SKM-1 treated with dmso at 0.1 percent for 144 hours (cell line): ENCODE measurements around the gene CALCB.
"Not testable (repeated sequence)": the region's sequence is repeated elsewhere in the genome, so short reads cannot be mapped to it uniquely, and the experiment has no call there.

ENCODE experiments used
- DNase-seq: peaks from one replicate; lab custom pipeline; 2025; ENCODE audit not compliant: unreplicated experiment; lab: John Stamatoyannopoulos, UW

Gene CALCB, protein sequence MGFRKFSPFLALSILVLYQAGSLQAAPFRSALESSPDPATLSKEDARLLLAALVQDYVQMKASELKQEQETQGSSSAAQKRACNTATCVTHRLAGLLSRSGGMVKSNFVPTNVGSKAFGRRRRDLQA

DNA sequence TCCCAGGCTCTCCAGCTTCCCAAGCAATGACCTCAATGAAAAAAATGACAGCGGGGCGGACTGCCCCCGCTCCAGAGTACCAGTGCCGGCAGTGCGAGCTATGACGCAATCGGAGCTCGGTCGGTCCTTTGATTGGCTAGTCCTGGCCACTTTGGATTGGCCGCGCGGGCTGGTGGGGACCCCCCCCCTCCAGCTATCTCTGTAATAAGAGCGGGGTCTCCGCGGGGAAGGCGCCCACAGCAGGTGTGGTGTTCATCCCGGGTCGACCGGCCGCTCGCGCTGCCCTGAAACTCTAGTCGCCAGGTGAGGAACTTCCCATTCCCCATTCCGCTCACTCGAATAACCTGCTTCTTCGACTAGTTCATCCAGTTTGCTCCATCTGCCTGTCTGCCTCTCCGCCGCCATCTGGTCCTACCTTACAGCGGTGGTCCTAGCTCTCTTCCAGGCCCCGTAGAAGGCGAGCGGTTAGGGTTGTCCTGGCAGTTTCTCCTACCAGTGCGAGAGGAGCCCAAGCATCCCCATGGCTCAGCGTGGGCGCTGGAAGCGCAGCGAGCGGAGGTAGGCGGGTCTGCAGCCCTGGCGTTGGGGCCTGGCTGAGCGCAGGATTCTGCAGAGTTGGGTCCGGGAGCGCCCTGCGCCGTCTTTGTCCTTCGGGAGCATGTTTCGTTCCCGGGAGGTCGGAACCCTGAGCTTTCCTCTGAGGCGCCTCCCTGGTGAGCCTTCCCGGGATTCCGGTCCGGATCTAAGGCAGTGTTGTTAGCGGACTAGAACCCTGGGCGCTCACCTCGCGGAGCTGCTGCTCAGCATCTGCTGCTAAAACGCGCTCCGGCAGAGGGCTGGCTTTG, at the start of gene CALCB:
TSS of gene CALCB (plus strand) at position 233 of the 845 bp plus-strand sequence. CDS start 1,126 bp downstream, outside the sequence.
- DNase-seq, result peak; percentile 16

DNA sequence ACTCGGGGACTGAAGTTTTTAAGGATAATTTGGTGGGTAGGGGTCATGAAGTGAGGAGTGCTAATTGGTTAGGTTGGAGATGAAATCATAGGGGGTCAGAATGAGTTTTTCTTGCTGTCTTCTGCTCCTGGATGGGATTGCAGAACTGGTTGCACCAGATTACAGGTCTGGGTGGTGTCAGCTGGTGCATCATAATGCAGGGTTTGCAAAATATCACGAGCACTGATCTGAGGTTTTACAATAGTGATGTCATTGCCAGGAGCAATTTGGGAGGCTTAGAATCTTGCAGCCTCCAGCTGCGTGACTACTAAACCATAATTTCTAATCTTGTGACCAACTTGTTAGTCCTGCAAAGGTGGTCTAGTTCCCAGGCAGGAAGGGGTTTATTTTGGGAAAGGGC, 46.4 kb upstream of the CALCB start:
- no peak for DNase-seq

DNA sequence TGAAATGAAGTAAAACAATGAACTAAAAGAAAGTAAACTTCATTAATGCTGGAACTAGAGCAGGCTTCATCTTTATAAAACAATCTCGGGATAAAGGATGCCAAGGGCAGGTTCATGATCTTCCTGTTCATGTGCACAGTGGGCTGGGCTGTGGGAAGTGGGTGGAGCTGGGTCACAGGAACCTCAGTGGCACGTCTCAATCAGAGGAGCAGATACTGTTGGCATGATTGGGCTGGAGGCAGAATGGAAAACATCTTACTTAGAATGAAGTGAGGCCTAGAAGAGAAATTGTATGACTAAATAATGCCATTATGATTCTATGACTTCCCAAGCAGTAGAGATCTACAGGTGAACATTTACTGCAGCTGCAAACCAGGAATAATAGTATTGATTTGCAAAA, 45.4 kb upstream of the CALCB start:
- DNase-seq, result no peak

DNA sequence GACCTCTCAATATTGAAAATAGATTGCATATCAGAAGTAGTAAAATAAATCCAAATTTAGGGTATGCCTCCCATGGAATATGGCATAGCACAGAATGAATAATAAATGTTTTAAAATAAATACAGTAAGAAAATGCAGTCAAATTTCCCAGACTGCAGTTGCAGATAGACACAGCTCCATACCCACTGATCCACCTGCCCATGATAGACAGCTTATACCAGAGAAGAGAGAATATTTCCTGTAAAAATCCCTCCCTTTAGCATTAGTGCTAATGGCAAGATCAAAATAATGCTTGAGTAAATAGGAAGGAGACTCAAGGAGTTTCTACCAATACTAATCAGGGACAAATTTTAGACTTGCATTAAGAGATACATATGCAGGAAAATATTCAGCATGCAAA, 45.0 kb upstream of the CALCB start:
- DNase-seq, result no peak

DNA sequence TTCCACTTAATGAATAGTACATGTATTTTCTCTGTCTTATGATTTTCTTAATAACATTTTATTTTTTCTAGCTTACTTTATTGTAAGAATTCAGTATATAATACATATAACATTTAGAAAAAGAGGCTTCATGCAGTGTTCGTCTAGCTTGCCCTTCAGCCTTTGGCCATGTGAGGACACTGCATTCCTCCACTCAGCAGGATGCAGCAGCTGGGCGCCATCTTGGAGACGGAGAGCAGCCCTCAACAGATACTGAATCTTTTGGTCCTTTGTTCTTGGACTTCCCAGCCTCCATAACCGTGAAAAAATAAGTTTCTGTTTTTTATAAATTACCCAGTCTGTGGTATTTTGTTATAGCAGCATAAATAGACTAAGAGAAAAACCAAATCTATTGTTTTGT, 41.4 kb upstream of the CALCB start:
- DNase-seq, result not testable (repeated sequence)

DNA sequence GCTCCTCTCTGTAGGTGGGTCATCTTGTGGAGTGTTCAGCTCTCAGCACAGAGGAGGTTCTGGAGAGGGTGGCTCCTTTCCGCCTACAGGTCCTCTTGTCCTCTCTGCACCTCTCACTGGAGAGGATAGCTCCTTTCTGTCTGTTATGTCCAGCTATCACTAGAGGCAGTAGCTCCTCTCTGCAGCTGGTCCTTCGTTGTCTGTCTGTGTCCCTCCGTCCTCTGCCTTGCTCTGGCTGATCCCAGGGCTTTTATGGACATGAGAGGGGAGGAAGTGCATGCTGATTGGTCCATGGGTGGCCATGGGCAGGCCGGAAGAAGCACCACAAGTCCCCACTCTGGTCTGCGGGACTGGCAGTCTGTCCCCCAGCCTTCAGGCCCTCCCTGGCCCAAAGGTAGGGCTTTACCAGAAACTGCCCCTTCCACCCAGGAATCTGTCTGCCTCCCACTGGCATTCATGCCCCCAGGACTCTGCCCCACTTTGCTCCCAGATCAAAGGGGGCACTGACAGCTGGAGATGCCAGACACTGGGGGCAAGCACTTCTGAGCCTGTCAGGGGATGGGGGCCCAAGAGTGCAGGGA, 38.6 kb upstream of the CALCB start:
- no peak for DNase-seq

DNA sequence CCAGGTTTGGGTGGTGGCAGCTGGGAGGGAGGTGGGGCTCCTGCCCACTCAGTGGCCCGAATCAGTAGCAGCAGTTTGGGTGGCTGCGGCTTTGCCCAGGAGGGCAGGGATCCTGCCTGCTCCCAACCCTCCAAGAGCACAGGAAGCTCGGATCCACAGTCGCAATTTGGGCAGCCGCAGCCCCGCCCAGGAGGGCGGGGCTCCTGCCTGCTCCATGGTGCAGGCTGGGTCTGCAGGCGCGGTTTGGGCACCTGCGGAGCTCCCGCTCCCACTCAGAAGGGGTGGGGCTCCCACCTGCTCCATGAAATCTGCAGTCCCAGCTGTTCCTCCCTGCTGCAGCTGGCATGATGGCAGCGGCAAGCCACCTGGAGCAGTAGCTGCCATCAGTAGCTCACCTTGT, 38.1 kb upstream of the CALCB start:
- no peak for DNase-seq

DNA sequence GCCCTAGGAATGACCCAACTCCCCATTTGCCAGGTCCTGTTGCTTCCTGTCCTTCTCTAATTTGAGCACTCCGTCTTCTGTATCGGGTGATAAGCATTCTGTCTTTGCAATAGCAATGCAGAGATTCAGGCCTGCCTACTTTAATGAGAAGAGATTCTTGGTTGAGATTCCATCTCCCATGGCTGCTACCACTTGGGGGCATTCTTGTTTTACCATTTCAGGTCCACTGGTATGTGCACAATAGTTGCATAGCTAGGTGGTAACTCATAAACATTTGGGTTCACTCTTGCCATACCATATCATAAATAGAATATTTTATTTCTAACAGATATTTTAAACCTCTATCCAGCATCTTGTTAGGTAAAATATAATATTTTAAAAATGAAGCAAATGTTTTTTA, 34.4 kb upstream of the CALCB start:
- no peak for DNase-seq

DNA sequence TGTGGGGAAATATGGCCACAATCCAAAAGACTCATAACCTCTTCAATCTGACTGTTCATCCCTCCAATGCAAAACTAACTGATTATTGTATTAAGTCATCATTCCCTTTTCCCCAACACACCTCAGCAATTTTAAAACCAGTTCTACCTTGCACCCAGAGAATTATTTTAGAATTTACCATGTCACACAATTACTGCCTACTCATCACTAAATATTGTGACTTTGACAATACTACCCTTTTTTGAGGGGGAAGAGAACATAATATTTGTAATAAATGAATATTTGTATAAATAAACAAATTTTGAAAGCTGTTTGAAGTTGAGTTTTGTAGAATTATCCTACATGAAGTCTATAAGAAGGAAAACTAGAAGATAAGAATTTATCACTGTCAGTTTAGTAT, 28.2 kb upstream of the CALCB start:
- DNase-seq, result no peak

DNA sequence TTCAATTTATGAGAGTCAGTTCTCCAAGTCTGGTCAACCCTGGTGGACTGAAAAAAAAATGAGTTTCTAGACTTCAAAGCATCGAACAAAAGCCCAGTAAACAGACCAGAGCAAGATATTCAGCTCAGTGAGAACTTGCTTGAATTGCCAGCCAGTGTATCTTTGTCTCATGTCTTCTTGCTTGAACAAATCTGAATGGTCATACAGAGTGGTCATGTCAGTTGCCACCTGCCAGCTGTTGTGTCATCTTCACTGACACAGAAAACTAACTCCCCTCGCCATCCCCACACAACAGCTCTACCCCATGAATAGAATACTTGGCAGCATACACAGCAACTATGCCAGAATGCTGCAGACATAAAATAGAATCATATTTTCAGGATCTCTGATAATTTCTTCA, 27.5 kb upstream of the CALCB start:
- DNase-seq, result no peak

DNA sequence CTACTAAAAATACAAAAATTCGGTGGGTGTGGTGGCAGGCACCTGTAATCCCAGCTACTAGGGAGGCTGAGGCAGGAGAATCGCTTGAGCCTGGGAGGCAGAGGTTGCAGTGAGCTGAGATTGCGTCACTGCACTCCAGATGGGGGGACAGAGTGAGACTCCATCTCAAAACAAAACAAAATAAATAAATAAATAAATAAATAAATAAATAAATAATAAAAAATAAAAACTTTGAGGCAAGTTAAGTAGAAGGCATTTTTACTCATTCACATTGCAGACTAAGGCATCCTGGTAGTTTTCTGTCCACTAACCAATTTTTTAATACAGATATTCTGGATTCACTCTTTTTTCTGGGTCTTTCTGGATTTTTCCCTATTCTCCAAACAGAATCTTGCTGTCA, 26.7 kb upstream of the CALCB start:
- not testable (repeated sequence) for DNase-seq

DNA sequence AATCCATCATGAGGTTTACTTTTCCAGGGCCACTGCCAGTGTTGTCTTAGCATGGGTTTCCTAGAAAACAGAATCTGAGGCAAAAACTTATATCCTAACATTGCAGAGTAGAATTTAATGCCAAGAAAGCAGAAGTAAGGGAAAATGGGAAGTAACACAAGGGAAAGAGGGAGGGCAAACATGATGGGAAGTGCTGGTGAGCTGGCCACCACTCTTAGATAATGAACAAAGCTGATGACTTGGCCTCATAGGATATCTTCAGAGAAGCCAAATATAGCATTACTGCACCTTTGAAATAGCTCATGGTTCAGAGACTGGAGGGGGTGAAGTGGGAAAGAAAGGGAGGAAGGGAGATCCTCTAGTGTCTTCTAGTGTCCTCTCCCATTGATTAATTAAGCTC, 24.8 kb upstream of the CALCB start:
- DNase-seq, result peak; percentile 1

DNA sequence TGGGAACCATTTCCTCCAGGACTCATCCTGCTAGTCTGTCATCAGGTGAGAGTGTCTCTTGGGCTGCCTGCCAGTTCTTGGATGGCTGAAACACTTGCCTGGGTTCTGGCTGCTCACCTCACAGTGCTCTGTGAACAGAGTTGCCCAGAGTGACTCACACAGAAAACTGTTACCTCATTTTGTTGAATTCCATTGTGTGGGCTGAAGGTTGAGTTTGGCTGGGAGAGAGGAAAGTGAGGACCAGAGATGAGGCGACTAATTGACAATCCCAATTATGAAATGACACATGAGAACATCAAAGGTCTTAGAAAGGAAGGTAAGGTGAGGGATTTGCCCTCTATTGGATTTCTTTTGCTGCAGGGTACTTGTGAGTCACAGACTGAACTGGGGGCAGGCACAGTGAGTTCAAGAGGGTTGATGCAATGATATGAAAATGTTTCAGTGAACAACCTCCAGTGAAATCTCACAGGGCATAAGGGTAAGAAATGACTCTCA, 20.2 kb upstream of the CALCB start:
- no peak for DNase-seq

DNA sequence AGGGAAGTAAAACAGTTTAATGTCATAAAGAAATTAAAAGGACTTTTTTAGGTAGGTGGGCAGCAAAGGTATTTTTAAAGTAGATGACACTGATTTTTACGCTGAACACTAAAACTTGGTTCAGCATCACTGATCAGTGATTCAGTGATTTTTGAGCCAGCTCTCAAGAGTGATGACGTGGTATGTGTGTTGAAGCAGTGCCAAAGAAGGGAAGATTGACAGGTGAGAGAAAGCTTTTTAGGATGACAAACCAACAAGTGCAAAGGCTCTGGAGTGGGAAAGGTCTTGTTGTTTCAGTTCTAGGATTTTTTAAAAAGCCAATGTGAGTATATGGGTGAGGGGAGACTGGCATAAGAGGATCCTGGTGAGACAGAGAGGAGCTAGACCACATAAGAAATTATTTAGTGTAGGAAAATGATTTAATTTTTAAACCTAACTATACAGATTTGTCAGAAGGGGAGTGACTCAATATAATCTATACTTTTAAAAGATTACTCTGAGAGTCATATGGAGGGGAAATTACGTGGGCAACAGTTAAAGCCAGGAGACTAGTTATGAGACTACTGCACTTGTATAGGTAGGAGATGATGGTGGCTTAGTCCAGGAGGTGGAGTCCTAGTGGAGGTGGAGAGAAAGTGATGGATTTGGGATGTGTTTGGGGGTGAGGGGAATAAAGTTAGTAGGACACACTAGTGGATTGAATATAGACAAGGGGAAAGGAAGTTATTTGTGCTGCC, 17.6 kb upstream of the CALCB start:
- DNase-seq, result no peak

DNA sequence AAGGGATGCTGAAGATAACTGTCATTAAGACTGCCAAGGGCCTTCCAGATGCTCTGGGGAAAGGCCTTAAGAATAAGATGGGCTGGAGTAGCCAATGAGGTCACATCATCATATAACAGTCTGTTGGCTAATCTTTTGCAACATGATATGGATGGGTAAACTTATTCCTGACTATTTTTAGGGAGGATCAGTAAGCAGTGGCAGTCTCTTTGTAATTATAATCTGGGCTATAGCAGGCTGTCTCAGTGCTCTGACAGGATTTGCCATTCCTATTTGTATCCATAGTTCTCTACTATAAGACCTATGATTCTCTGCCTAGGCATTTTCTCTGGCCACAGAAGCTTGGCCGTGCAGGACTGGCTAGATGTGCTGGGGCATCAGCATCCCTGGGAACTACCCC, 16.1 kb upstream of the CALCB start:
- DNase-seq, result no peak

DNA sequence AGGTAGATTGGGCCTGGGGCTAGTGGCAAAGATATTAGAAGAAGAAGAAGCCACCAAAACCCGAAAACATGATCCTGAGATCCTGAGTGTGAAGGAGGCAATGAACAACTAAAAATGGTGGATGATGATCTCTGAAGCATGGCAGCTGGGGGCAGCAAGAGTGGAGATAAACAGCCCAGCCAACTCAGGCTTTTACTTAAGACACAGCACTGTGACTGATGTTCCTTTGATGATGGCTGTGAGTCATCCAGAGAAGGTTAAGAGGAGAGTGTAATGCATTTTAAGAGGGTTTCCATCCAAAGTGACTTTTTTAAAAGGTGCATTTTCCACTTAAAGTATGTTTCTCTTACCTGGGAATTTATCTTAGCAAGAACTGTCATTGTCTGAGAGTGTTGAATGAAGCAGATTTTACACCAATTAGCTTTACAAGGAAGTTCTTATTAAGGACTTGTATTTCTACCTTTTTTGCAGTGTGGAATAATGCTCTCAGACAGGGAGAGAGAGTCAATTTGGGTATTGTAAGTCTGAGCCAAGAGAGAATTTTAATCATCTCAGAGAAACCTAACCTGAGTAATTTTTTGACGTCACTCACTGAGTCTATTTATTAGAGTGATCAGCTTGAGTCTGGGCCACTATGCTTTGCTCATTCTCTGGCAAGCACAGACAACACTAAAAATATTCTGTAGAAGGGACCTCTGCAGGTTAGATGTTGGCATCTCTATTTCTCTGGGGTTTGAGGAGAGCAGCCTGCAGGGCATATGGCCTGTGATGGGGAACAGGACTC, 14.1 kb upstream of the CALCB start:
- DNase-seq, result no peak

DNA sequence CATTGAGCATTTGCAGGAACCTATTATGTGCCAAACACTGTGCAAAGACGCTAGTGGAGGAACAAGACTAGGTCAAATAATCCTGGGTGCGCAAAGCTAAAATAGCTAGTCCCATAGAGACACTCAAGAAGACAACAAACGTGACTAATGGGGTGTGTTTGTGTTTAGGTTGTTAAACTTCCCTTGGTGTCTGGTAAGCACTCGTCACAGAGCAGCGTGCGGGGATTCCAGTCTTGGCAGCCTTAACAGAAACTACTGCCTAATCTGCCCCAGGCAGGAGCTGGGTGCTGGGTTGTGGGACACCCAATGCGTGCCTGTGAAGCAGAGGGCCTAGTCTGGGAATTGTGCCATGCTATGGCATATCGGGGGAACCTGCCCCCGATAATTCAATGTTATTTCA, 10.8 kb upstream of the CALCB start:
- DNase-seq, result no peak

DNA sequence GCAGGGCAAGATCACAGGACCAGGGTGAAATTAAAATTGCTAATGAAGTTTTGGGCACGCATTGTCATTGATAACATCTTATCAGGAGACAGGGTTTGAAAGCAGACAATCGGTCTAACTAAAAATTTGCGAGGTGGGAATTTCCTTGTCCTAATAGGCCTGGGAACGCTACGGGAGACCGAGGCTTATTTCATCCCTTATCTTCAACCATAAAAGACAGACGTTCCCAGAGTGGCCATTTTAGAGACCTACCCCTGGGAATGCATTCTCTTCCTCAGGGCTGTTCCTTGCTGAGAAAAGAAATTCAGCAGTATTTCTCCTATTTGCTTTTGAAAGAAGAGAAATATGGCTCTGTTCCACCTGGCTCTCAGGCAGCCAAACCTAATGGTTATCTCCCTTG, 3.6 kb upstream of the CALCB start:
- DNase-seq, result not testable (repeated sequence)

DNA sequence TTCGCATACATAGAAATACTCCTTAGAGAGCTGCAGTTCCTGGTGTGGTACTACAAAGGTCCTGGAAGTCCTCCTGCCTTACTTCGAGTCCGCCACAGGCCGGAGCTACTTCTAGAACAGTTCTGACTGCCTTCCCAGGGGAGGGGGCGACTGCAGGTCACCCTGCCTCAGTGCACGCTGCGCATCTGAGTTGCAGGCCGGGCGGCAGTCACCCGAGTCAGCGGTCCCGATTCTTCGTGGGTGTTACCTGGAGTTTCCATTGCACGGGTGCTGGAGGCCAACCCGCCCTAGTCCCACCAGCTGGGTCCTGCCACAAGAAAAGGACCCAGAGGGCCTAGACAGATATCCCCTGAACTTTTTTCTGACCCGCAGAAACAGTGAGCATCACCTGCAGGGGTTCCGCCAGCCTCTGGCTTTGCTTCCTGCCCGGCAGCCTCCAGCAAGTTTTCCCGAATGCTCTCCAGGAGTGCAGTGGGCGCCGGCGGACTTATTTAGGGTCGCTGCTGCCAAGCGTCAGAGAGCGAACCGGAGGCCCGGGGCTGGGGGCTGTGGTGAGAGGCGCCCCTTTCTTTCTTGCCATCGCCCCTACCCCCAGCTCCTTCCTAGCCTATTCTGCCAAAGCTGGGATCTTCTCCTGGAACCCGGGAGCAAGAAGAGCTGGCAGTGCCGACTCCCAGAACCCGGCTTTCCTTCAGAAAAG, 1.7 kb upstream of the CALCB start:
- no peak for DNase-seq

DNA sequence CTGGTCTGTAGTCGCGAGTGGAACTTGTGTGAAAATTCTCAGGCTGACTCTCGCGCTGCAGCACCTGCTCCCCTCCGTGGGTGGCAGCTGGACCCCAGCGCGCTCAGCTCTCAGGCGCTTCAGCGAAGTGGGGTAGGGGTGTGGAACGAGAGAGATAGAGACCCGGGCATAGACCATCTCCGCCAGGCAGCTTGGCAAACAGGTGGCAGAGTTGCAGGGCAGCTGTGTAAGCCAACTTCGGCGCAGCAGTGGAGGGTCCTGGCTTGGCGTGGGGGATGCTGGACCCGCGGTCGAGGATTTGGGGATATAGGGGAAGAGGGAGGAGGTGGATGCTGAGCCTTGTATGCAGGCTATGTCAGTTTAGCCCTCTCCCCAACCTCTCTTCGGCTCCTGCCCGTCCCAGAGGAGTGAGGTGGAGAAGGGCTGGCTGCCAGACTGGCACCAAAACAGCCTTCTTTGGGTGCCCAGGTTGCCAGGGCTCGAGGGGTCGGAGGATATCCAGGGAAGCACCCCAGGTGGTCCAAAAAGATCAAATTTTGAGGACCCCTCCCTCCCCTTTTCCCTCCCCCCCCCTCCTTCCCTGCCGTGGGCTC, 746 bp upstream of the CALCB start:
- no peak for DNase-seq
